Neutrophil (primary cell): ENCODE results near the gene CBX7.

ENCODE experiments used
- H3K27ac ChIP-seq: fragments of 200-600 bp; sonication (generic); 2 replicates; pipeline ENCODE4 v1.5.1; 2016; ENCODE audit warnings: mild to moderate bottlenecking, moderate library complexity
- H3K27me3 ChIP-seq: fragments of 200-600 bp; sonication (generic); 2 replicates; pipeline ENCODE4 v1.6.0; 2016; ENCODE audit warnings: mild to moderate bottlenecking
- H3K36me3 ChIP-seq: fragments of 200-600 bp; sonication (generic); 2 replicates; pipeline ENCODE4 v1.5.1; 2017
- H3K4me1 ChIP-seq, 2 experiments: fragments of 200-600 bp in 1 of 2; sonication (generic) in 1 of 2; 1 replicate in 1 of 2; 2 replicates in 1 of 2; pipeline versions ENCODE4 v1.5.1 to v1.6.1; 2013 to 2016; ENCODE audit warnings: low read depth in 1 of 2, low read length in 1 of 2, mild to moderate bottlenecking in 1 of 2, moderate library complexity in 1 of 2; ENCODE audit not compliant: control insufficient read depth in 1 of 2, insufficient read depth in 1 of 2
- H3K4me3 ChIP-seq, 2 experiments: fragments of 200-600 bp in 1 of 2; sonication (generic) in 1 of 2; 1 replicate in 1 of 2; 2 replicates in 1 of 2; pipeline ENCODE4 v1.5.1; 2013 to 2016; ENCODE audit warnings: low read depth in 1 of 2, low read length in 1 of 2, mild to moderate bottlenecking in 1 of 2, moderate library complexity in 1 of 2
- H3K9me3 ChIP-seq: fragments of 200-600 bp; sonication (generic); 2 replicates; pipeline ENCODE4 v1.5.1; 2016
- CTCF ChIP-seq: fragments of 200-600 bp; sonication (generic); IDR thresholded peaks from 2 replicates; pipeline ENCODE4 v1.5.1; 2016; ENCODE audit warnings: antibody characterized with exemption

Gene CBX7

DNA sequence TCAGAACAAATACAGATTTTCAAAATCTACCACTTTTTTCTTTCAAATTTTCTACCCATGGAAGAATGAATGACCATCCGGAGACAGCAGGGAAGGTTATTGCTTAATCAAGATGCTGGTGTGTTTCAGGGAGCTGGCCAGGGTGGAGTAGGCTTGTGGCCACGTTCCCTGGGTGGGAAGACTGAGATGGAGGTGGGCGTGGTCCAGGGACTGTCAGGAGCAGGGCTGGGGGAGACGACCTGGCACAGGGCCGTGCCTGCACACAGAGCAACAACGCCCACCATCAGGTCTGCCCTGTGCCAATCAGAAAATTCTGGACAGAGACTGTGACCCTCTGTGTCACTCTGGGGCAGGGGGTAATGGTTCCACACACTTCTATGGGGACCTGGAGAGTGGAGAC lies 62.6 kb downstream of the CBX7 start:
- no peaks in the 10 kb centered on the region for H3K27me3 ChIP-seq

DNA sequence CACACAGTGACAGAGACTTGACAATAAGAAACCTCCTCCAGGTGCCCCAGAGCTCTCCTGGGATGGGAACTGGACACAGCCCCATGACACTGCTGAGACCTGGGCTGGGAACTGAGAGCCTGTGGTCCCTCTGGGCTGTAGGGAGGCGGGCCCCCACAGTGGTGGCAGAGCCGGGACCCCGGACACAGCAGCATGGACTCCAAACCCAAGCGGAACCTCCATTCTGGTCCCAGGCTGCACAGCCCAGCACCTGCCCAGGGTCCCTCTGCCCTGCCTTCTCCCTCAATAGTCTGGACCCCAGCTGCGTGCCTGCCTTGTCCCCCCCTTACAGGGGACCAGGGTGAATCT lies 63.8 kb downstream of the CBX7 start:
- no peak overlapping the region for H3K4me3 ChIP-seq
- no peak for TF ChIP-seq CTCF
- no peaks in the 10 kb centered on the region for H3K27me3 ChIP-seq
- H3K36me3 ChIP-seq: peaks cover 17% of the 10 kb centered on the region
- H3K4me1 ChIP-seq: peaks cover 38 to 40% of the 10 kb centered on the region in 2 experiments
- H3K27ac ChIP-seq: no peak overlapping the region
- no peaks in the 10 kb centered on the region for H3K9me3 ChIP-seq

More for the DNA sequence above, 62.6 kb downstream of the CBX7 start:
- Histone ChIP-seq H3K4me3 (no peak overlapping the region), H3K9me3 (no peaks in the 10 kb centered on the region), H3K27ac (peak overlapping the region; percentile 86), H3K4me1 (peaks cover 51 to 53% of the 10 kb centered on the region in 2 experiments), H3K36me3 (peaks cover 13% of the 10 kb centered on the region)
- no peak for TF ChIP-seq CTCF

DNA sequence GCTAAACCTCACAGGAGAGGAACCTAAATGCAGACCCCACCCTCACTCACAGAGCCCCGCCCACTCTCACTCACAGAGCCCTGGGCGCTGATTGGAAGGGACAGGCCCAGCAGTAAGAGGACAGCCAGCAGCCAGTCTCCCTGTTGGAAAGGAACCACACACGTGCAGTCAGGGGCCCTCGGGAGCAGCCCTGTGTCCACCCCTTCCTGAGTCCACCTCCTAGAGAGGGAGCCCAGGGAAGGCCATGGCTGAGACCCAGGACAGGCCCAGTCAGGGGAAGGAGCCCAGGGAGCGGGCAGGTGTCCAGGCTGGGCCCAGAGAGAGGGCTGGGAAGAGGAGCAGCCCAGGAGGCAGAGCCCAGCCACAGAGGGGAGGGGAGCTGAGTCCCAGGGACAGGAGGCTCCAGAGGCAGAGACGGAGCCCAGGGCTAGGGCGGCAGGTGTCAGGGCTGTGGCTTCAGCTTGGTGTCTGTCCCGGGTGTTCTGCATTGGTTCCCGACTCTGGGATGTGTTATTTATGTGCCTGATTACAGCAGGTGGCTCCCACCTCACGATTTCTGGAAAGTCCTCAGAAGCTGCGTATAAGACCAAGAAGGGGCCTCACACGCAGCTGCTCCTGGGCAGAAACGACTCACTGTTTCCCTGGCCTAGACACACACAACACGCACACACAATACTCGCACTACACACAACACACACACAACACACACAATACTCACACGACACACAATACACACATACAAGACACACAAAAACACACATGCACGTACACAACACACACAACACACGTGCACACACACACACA lies 64.4 kb downstream of the CBX7 start:
- peak overlapping the region; percentile 18 for H3K27ac ChIP-seq
- peaks cover 22% of the 10 kb centered on the region for H3K36me3 ChIP-seq
- H3K9me3 ChIP-seq: no peaks in the 10 kb centered on the region
- H3K4me1 ChIP-seq: peaks cover 32 to 37% of the 10 kb centered on the region in 2 experiments
- no peak for TF ChIP-seq CTCF
- no peaks in the 10 kb centered on the region for H3K27me3 ChIP-seq
- H3K4me3 ChIP-seq: no peak overlapping the region

DNA sequence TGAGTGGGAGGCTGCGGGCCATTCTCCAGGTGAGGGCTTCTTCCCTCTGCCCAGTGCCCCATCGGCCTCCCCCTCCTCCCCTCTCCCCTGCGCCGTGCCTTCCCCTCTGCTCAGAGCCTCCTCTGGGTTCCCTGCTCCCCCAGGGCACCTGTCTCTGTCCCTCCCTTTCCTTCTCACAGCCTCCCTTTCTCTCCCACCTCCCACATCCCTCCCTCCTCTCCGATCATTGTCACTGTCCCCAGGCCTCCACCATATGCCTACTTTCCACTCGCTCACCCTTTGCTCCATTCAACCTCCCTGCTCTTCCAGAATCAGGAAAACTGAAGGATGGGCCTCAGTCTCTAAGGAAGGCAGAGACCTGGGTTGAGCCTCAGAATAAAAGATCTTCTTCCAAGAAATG lies 65.4 kb downstream of the CBX7 start:
- Histone ChIP-seq H3K27me3 (no peaks in the 10 kb centered on the region), H3K9me3 (no peaks in the 10 kb centered on the region), H3K36me3 (peaks cover 30% of the 10 kb centered on the region), H3K4me1 (peaks cover 23 to 27% of the 10 kb centered on the region in 2 experiments), H3K4me3 (no peak overlapping the region), H3K27ac (peak overlapping the region; percentile 5)
- no peak for TF ChIP-seq CTCF

DNA sequence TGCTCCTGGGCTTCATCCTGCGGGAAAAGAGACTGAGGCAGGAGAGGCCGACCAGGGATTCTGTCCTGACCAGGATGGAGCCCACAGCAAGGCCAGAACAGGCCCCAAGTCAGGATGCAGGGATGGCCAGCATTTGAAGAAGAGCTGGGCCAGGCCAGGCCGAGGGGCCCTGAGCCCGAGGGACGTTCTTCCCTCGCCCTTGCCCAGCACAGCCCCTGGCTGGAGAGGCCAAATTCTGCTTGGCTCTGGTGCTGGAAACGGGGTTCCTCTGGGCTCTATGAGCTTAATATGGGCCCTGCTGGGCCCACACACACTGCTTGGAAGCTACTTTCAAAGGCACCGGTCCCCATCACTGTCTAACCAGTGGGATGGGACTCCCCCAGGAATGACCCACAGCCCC lies 67.8 kb downstream of the CBX7 start:
- H3K9me3 ChIP-seq: no peaks in the 10 kb centered on the region
- peaks cover 53% of the 10 kb centered on the region for H3K36me3 ChIP-seq
- no peak for TF ChIP-seq CTCF
- peaks cover 0 to 3% of the 10 kb centered on the region in 2 experiments for H3K4me1 ChIP-seq
- H3K4me3 ChIP-seq: no peak overlapping the region
- no peaks in the 10 kb centered on the region for H3K27me3 ChIP-seq
- H3K27ac ChIP-seq: no peak overlapping the region
